K562 (cell line): ENCODE data around the gene HS3ST2. TPM values are rescaled to one million over a fixed set of nuclear protein-coding genes. Genes with fewer than 3 reads are reported as not detected.

ENCODE experiments used
- ATAC-seq: fragments of 200-7000 bp; cut with Tn5 transposase; 3 replicates; pipeline ENCODE4 v1.9.1; 2020; ENCODE audit warnings: moderate library complexity
- BruUV-seq: library from RNA; stranded (reverse); fragments of 400-500 nt; replicated peaks from 2 replicates; lab custom pipeline; 2021; lab: Mats Ljungman, UMichigan
- CTCF ChIA-PET: fragments of 300-600 bp; formaldehyde crosslinking; extraction: SDS; loops from one replicate; lab custom pipeline; 2021; ENCODE audit warnings: low intra/inter-chr PET ratio; lab: Yijun Ruan, JAX
- POLR2A ChIA-PET: fragments of 300-600, 350-650 bp; sonication (Branson Sonifier 250); formaldehyde crosslinking; extraction: SDS; loops from one replicate; lab custom pipeline; 2021; ENCODE audit warnings: antibody characterized with exemption, inconsistent platforms; lab: Yijun Ruan, JAX
- DNase-seq, 4 experiments: peaks; one replicate each; pipeline versions ENCODE4 v3.0.0 to v3.0.0-alpha.2; 2011 to 2018; ENCODE audit warnings: low spot score in 3 of 4, mixed read lengths in 3 of 4; ENCODE audit errors: extremely low read depth in 1 of 4
- FAIRE-seq: peaks from 2 replicates; lab custom pipeline; 2011; peaks lifted over from hg19 to GRCh38; lab: Jason Lieb, UNC
- H2AFZ ChIP-seq: 2 replicates; pipeline ENCODE4 v1.6.0; 2011; ENCODE audit warnings: low read depth, low read length, control low read depth, inconsistent platforms
- H3K27ac ChIP-seq: fragments of 200-600 bp; 3 replicates; pipeline ENCODE4 v1.8.0; 2011; ENCODE audit warnings: low read depth, mild to moderate bottlenecking, control low read depth, inconsistent platforms, low read length, moderate library complexity, mixed read lengths; ENCODE audit errors: extremely low read depth
- H3K27me3 ChIP-seq, 2 experiments: fragments of 300-600 bp in 1 of 2; 2 replicates in 1 of 2; 3 replicates in 1 of 2; pipeline versions ENCODE4 v1.6.0 to v1.8.0; 2011; ENCODE audit warnings: inconsistent platforms in 2 of 2, low read length in 2 of 2, mild to moderate bottlenecking in 1 of 2, mixed read lengths in 1 of 2, moderate library complexity in 1 of 2; ENCODE audit not compliant: control insufficient read depth in 2 of 2, insufficient read depth in 2 of 2
- H3K36me3 ChIP-seq: fragments of 300-600 bp; 3 replicates; pipeline ENCODE4 v1.8.0; 2011; ENCODE audit warnings: mild to moderate bottlenecking, low read length, inconsistent platforms; ENCODE audit not compliant: control insufficient read depth, insufficient read depth
- H3K4me1 ChIP-seq, 2 experiments: fragments of 200-600 bp in 1 of 2; replicated peaks in 1 of 2; 2 replicates in 1 of 2; 3 replicates in 1 of 2; pipeline versions ENCODE4 v1.5.1 to v1.8.0; 2011; ENCODE audit warnings: inconsistent platforms in 2 of 2, low read length in 2 of 2, mild to moderate bottlenecking in 1 of 2, mixed read lengths in 1 of 2, moderate library complexity in 1 of 2; ENCODE audit not compliant: control insufficient read depth in 2 of 2, insufficient read depth in 2 of 2
- H3K4me2 ChIP-seq: 2 replicates; pipeline ENCODE4 v1.6.1; 2011; ENCODE audit warnings: low read length, control low read depth, inconsistent platforms, mixed read lengths; ENCODE audit not compliant: insufficient read depth
- H3K4me3 ChIP-seq: fragments of 200-600 bp; sonication (generic), shearing (Covaris generic); 2 replicates; pipeline ENCODE4 v1.5.1; 2016; ENCODE audit warnings: control low read depth, inconsistent platforms
- H3K79me2 ChIP-seq: fragments of 200-600 bp; 3 replicates; pipeline ENCODE4 v1.8.0; 2011; ENCODE audit warnings: low read length, inconsistent platforms; ENCODE audit not compliant: control insufficient read depth, insufficient read depth
- H3K9ac ChIP-seq, 2 experiments: 2 replicates each; pipeline versions ENCODE4 v1.6.0 to v1.6.1; 2011; ENCODE audit warnings: low read depth in 2 of 2, low read length in 2 of 2, control low read depth in 1 of 2, inconsistent platforms in 1 of 2, mild to moderate bottlenecking in 1 of 2, mixed read lengths in 1 of 2; ENCODE audit not compliant: insufficient read depth in 1 of 2
- H3K9me1 ChIP-seq: one replicate; pipeline ENCODE4 v1.6.0; 2011; ENCODE audit warnings: inconsistent platforms, mild to moderate bottlenecking, low read length, moderate library complexity; ENCODE audit not compliant: control insufficient read depth, insufficient read depth
- H3K9me3 ChIP-seq: replicated peaks from 2 replicates; pipeline ENCODE4 v1.5.1; 2011; ENCODE audit warnings: low read depth, low read length, inconsistent platforms; ENCODE audit not compliant: control insufficient read depth, insufficient read depth
- H4K20me1 ChIP-seq: replicated peaks from 2 replicates; pipeline ENCODE4 v1.6.1; 2011; ENCODE audit warnings: low read length, inconsistent platforms, mixed read lengths; ENCODE audit not compliant: control insufficient read depth, insufficient read depth
- CGGBP1 ChIP-seq: fragments of 250-450 bp; sonication (Bioruptor Pico); IDR thresholded peaks from 2 replicates; pipeline ENCODE4 v1.9.0; 2021; ENCODE audit warnings: mild to moderate bottlenecking
- CREB1 ChIP-seq, 2 experiments: sonication (generic) in 1 of 2; formaldehyde crosslinking in 1 of 2; IDR thresholded peaks; 2 replicates each; pipeline versions ENCODE4 v1.6.1 to v1.8.0; 2012 to 2022; ENCODE audit warnings: inconsistent platforms in 1 of 2, mild to moderate bottlenecking in 1 of 2, missing genetic modification reagents in 1 of 2, moderate library complexity in 1 of 2
- MCM2 ChIP-seq: fragments of 450-650 bp; IDR thresholded peaks from 2 replicates; pipeline ENCODE4 v1.6.1; 2017; ENCODE audit warnings: low read depth, mild to moderate bottlenecking
- NBN ChIP-seq: fragments of 450-650 bp; IDR thresholded peaks from 2 replicates; pipeline ENCODE4 v1.6.1; 2016; ENCODE audit warnings: low read depth, mild to moderate bottlenecking
- NCOA1 ChIP-seq: fragments of 450-650 bp; IDR thresholded peaks from 2 replicates; pipeline ENCODE4 v1.6.1; 2016; ENCODE audit warnings: low read depth
- NR0B1 ChIP-seq: fragments of 450-650 bp; IDR thresholded peaks from one replicate; pipeline ENCODE4 v1.6.1; 2018; ENCODE audit warnings: mild to moderate bottlenecking, moderate library complexity; ENCODE audit not compliant: partially characterized antibody
- NR3C1 ChIP-seq: sonication (generic); formaldehyde crosslinking; IDR thresholded peaks from 2 replicates; pipeline ENCODE4 v1.8.1; 2022; ENCODE audit warnings: missing genetic modification reagents
- POLR2AphosphoS5 ChIP-seq: IDR thresholded peaks from 2 replicates; pipeline ENCODE4 v1.6.1; 2011; ENCODE audit warnings: mild to moderate bottlenecking, low read depth, low read length, moderate library complexity; ENCODE audit not compliant: control insufficient read depth, insufficient read depth
- PRDM10 ChIP-seq: fragments of 450-650 bp; IDR thresholded peaks from 2 replicates; pipeline ENCODE4 v1.6.1; 2018; ENCODE audit not compliant: partially characterized antibody
- PRPF4 ChIP-seq: fragments of 200-400 bp; formaldehyde crosslinking; IDR thresholded peaks from one replicate; pipeline ENCODE4 v1.6.1; 2017; ENCODE audit warnings: low read length, low read depth, mild to moderate bottlenecking; ENCODE audit not compliant: insufficient read depth, poor library complexity, severe bottlenecking
- RFX5 ChIP-seq: IDR thresholded peaks from 2 replicates; pipeline ENCODE4 v1.6.1; 2011; ENCODE audit warnings: low read depth, mild to moderate bottlenecking, improper control_type of control experiment, low read length
- SIN3B ChIP-seq: fragments of 450-650 bp; IDR thresholded peaks from 2 replicates; pipeline ENCODE4 v1.6.1; 2017; ENCODE audit warnings: low read depth, mild to moderate bottlenecking, moderate library complexity
- TFE3 ChIP-seq: fragments of 450-650 bp; formaldehyde crosslinking; IDR thresholded peaks from 2 replicates; pipeline ENCODE4 v1.4.0; 2020; ENCODE audit warnings: mild to moderate bottlenecking, mixed read lengths
- TRIM28 ChIP-seq: fragments of 450-650 bp; IDR thresholded peaks from 2 replicates; pipeline ENCODE4 v1.6.1; 2017
- ZC3H11A ChIP-seq: IDR thresholded peaks from 2 replicates; pipeline ENCODE4 v1.6.1; 2012; ENCODE audit warnings: low read depth, low read length, improper control_type of control experiment
- ZNF282 ChIP-seq: sonication (generic); formaldehyde crosslinking; IDR thresholded peaks from 2 replicates; pipeline ENCODE4 v1.8.1; 2023; ENCODE audit warnings: missing genetic modification reagents
- WGBS: fragments of 100-300 bp; shearing (Covaris generic); methylation state at CpG from one replicate; pipeline ENCODE4 v1.1.6; 2016; ENCODE audit warnings: low coverage, mixed read lengths; ENCODE audit not compliant: insufficient coverage; ENCODE audit errors: missing lambda C conversion rate; 5-methylcytosine and 5-hydroxymethylcytosine counted together
- in situ Hi-C: fragments of 300-500 bp; cut with MboI; formaldehyde crosslinking; loops from 4 replicates; pipeline ENCODE4 v1.15.0; 2018; ENCODE audit warnings: inconsistent platforms, mixed read lengths
- intact Hi-C: fragments of 100-400 bp; cut with micrococcal nuclease; formaldehyde crosslinking; loops from 2 replicates; pipeline ENCODE4 v1.14.2; 2022
- polyA plus RNA-seq, 8 experiments: library from polyadenylated mRNA; depleted of rRNA in 4 of 8; stranded (reverse) in 5 of 8; unstranded in 3 of 8; fragments of >200 nt; fragmentation: Nextera tagmentation in 2 of 8; fragmentation: Illumina TruSeq in 1 of 8; extraction: Ambion mirVana in 2 of 8; extraction: Trizol in 1 of 8; gene quantifications; 2 replicates each; pipeline versions ENCODE4 v1.2.1 to v1.2.3, GENCODE V29; 2011 to 2014; ENCODE audit warnings: inconsistent platforms in 1 of 8, missing spikeins in 1 of 8
- total RNA-seq, 7 experiments: library from RNA; depleted of rRNA in 6 of 7; stranded (reverse); fragments of >200 nt in 6 of 7; fragmentation: Illumina TruSeq in 2 of 7; extraction: Trizol in 2 of 7; gene quantifications; 2 replicates each; pipeline versions ENCODE4 v1.2.1 to v1.2.3, GENCODE V29; 2011 to 2021; ENCODE audit warnings: low replicate concordance in 1 of 7

Gene HS3ST2
- total and polyA plus RNA-seq, 9 of the 15 experiments (the other 6 are each of a cell fraction or from before 2014, with no cell fraction given), result not detected

GRCh38 chr16:22787466-22788192 lies 26.3 kb upstream of the HS3ST2 start:
- Histone ChIP-seq H3K9me3 (no peaks in the 10 kb centered on the region), H3K27me3 (0 out of 5 replicates have a peak, but pooled peaks cover 0 to 4% of the 10 kb centered on the region in 2 experiments), H2AFZ (no peak overlapping the region), H3K9me1 (no peaks in the 10 kb centered on the region), H3K27ac (no peak overlapping the region), H3K36me3 (no peaks in the 10 kb centered on the region), H3K4me1 (no peaks in the 10 kb centered on the region), H3K9ac (no peak overlapping the region), H4K20me1 (no peaks in the 10 kb centered on the region), H3K4me2 (no peak overlapping the region), H3K79me2 (no peaks in the 10 kb centered on the region), H3K4me3 (no peak overlapping the region)
- ChIA-PET CTCF (no interaction called here), POLR2A (interaction anchor here (0.7 to 1.0 kb wide), 2 partner anchors 11 to 16 kb away, joined by 3 to 4 read pairs; no protein-coding TSS in a partner anchor)
- 1% methylated on average over 10 of the region's 10 CpGs for WGBS
- in situ Hi-C loops (no loop called here), intact Hi-C loops (no loop called here)
- no peak for ATAC-seq
- no peak for FAIRE-seq
- BruUV-seq, result no TSS peak
- no peak for DNase-seq
- TF ChIP-seq NR0B1 (no peak), ZC3H11A (no peak), RFX5 (no peak), NCOA1 (no peak), POLR2AphosphoS5 (no peak), CREB1 (IDR thresholded peaks at IDR 0.05) (no peak), CREB1 (CRISPR knock-in tag; IDR thresholded peaks at IDR 0.05) (no peak), CGGBP1 (no peak), TFE3 (CRISPR knock-in tag) (no peak), SIN3B (no peak), MCM2 (no peak), TRIM28 (no peak), PRDM10 (no peak), ZNF282 (CRISPR knock-in tag) (no peak), PRPF4 (no peak), NR3C1 (CRISPR knock-in tag) (no peak), NBN (no peak)
